Mesodermal cell (in vitro differentiated cells): Measurements from ENCODE around the gene ST3GAL4.
"Not testable (repeated sequence)": the region's sequence is repeated elsewhere in the genome, so short reads cannot be mapped to it uniquely, and the experiment has no call there.

ENCODE experiments used
- H3K27ac ChIP-seq: 2 replicates; pipeline ENCODE4 v1.7.0; 2013; ENCODE audit warnings: mild to moderate bottlenecking, low read depth, low read length, moderate library complexity; ENCODE audit not compliant: severe bottlenecking
- H3K36me3 ChIP-seq: 2 replicates; pipeline ENCODE4 v1.7.1; 2013; ENCODE audit warnings: mild to moderate bottlenecking, low read length, moderate library complexity; ENCODE audit not compliant: control insufficient read depth, insufficient read depth
- H3K4me1 ChIP-seq: one replicate; pipeline ENCODE4 v1.7.1; 2013; ENCODE audit warnings: mild to moderate bottlenecking, low read length; ENCODE audit not compliant: insufficient read depth, control insufficient read depth, poor library complexity, severe bottlenecking
- H3K4me3 ChIP-seq: 2 replicates; pipeline ENCODE4 v1.7.0; 2013; ENCODE audit warnings: low read length, control low read depth, mild to moderate bottlenecking; ENCODE audit not compliant: insufficient read depth, poor library complexity, severe bottlenecking; ENCODE audit errors: extremely low read depth
- H3K9me3 ChIP-seq: 2 replicates; pipeline ENCODE4 v1.7.1; 2013; ENCODE audit warnings: mild to moderate bottlenecking, low read length, moderate library complexity; ENCODE audit not compliant: control insufficient read depth
- WGBS, 2 experiments: methylation state at CpG; one replicate each; pipeline ENCODE4 v1.1.5; 2013; ENCODE audit warnings: missing lambda C conversion rate in 2 of 2; ENCODE audit not compliant: insufficient coverage in 2 of 2; 5-methylcytosine and 5-hydroxymethylcytosine counted together

Gene ST3GAL4

DNA sequence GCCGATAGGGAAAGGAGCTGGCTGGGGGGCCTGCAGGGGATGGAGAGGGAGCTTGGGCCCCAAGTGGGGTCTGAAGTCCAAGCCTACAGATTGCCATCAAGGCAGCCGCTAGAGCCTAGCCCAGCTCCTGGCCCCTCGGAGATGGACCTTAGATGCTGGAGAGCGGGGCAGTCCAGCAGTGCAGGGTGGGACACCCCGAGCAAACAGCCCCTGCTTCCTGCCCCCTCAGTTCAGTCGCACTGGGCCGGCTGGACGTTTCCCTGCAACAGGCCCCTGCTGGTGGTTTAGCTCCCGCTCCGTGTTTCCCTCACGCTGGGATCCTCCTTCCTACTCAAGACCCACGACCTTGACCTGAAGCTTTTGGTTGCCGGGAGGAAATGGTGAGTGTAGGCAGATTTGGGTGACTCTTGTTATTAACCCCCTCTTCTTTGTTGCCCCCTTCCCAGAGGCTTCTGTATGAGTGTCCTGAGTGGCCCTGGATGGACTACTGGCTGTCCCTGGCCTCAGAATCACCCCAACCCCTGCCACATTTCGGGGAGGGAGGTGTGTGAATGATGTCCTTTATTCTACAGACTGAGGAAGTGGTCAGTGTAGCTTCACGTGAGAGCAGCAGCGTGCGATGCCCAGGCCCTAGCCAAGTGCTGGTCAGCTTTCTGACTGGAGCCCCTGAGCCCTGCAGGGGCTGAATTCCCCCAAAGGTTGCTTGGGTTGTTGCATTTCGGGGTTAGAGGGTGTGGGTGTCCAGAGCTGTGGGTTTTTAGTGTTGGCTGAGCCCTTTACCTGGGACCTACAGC lies 2.7 kb downstream of the ST3GAL4 start:
- Histone ChIP-seq H3K9me3 (no peaks in the 10 kb centered on the region), H3K4me3 (no peak overlapping the region), H3K36me3 (no peaks in the 10 kb centered on the region), H3K27ac (no peak overlapping the region), H3K4me1 (peaks cover 26% of the 10 kb centered on the region)
- WGBS, 2 experiments: 93 to 94% methylated on average over 11 to 12 of the region's 18 CpGs

DNA sequence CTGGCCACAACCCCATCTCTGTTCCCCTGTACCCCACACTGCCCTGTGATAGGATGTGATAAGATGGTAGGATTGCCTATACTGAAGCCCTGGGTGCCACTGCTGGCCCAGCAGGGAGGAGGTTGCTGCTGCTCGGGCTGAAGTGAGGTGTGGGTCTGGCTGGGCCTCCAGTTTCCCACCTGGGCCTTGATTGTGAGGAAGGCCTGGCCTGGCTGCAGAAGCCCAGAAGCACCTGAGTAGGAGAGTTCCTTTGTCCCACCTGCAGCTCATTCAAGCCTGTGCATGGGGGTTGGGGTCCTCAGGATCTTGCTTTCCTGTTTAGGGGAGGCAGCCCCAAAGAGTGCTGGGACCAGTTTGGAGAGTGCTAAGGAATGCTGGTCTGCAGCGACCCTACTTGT lies 3.3 kb downstream of the ST3GAL4 start:
- 80 to 86% methylated on average over 1 to 2 of the region's 2 CpGs for WGBS, 2 experiments
- Histone ChIP-seq H3K4me1 (peaks cover 20% of the 10 kb centered on the region), H3K27ac (no peak overlapping the region), H3K4me3 (no peak overlapping the region), H3K36me3 (no peaks in the 10 kb centered on the region), H3K9me3 (no peaks in the 10 kb centered on the region)

DNA sequence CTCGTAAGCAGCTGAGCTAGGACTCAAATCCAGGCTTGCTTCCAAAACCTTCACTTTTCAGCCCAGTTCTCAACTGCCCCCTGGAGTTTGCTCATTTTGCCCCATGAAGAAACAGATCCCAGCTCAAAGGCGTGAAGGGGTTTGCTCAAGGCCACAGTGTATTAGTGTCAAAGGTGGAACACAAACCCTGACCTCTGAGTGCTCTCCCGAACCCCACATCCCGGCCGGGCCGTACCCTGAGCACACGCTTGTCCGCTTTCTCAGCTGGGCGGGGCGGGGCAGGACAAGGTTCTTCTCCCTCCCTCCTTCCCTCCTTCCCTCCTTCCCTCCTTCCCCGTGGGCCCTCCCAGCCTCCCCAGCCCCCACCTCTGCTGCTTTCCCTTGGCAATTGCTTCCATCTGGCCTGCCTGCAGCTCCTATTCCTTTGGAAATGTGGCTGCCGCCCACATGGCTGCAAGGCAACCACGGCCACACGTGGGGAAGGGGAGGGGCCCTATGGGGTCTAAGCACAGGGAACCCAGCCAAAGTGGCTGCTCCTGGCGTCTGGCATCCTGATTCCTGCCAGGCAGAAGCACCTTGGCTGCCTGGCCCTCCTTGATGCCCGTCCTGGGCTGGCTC lies 4.1 kb downstream of the ST3GAL4 start:
- Histone ChIP-seq H3K36me3 (no peaks in the 10 kb centered on the region), H3K4me3 (no peak overlapping the region), H3K4me1 (peaks cover 15% of the 10 kb centered on the region), H3K27ac (no peak overlapping the region), H3K9me3 (no peaks in the 10 kb centered on the region)
- 77 to 86% methylated on average over 8 to 10 of the region's 16 CpGs for WGBS, 2 experiments

DNA sequence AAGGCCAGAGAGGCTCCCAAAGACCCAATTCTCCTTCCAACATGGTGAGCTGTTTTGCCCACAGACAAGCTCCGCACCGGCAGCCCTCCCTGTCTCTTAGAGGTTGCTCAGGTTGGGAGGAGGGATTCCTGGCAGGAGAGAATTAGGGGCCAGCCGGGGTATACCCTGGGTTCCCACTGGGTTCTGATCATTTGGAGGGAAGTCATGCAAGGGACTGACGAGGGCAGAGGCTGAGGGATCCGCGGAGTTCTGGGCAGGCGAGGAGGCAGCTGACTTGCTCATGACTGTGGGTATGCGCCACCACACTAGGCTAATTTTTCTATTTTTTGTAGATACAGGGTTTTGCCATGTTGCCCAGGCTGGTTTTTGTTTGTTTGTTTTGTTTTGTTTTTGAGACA lies 4.6 kb downstream of the ST3GAL4 start:
- H3K27ac ChIP-seq: no peak overlapping the region
- H3K9me3 ChIP-seq: no peaks in the 10 kb centered on the region
- H3K4me1 ChIP-seq: peaks cover 12% of the 10 kb centered on the region
- no peaks in the 10 kb centered on the region for H3K36me3 ChIP-seq
- no peak overlapping the region for H3K4me3 ChIP-seq
- 97 to 100% methylated on average over 4 to 5 of the region's 8 CpGs for WGBS, 2 experiments

DNA sequence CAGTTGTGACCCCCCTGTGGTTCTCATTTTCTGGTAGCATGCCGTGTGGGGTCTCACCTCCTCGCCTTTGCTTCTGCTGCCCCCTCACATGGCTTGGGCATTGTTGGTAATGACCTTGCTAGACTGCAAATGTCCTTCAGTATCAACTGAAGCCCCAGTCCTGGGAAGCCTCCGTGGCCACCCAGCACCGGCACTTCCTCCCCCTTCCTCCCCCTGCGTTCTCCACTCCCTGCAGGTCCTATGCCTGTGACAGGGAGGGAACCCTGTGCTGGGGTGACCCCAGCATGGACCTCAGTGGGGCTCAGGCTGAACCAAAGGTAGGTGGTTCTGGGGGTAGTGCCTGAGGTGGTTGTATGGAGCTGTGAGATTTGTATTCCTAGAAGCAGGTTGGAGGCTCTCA lies 5.9 kb downstream of the ST3GAL4 start:
- 93 to 97% methylated on average over 2 to 3 of the region's 5 CpGs for WGBS, 2 experiments
- Histone ChIP-seq H3K4me3 (no peak overlapping the region), H3K9me3 (no peaks in the 10 kb centered on the region), H3K4me1 (peaks cover 11% of the 10 kb centered on the region), H3K27ac (no peak overlapping the region), H3K36me3 (no peaks in the 10 kb centered on the region)

DNA sequence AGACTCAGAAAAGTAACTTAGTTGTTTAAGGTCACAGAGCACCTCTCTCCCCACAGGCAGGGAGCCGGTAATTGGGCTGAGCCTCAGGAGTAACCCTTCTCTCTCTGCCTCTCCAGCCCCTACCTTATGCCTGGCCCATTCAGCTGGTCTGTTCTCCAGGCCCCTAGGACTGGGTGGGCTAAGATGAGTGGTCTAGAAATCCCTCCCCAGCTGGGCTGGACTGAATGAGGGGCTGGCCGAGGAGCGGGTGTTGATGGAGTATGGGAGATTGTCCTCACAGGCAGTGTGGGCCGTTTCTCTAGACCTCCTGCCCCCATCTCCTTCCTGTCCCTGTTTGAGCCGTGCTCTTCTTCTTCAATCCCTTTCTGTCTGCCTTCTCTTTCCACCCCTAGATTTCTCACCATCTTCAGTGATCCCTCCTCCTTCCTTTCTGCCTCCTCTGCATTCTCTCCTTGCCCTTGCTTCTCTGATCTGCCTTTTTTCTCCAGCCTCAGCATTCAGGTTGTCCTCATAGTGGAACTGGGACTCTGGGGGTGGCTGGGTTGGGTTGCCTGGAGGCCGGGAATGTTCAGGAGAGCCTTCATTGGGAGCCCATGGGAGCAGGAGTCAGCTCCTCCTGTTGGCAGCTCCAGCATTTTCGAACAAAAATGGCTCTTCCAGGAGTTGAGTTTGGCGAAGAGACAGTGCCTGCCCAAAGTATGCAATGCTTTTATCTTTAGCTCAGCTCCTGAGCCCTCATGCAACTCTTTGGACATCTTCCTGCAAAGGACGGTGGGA lies 7.6 kb downstream of the ST3GAL4 start:
- Histone ChIP-seq H3K9me3 (no peaks in the 10 kb centered on the region), H3K27ac (no peak overlapping the region)

DNA sequence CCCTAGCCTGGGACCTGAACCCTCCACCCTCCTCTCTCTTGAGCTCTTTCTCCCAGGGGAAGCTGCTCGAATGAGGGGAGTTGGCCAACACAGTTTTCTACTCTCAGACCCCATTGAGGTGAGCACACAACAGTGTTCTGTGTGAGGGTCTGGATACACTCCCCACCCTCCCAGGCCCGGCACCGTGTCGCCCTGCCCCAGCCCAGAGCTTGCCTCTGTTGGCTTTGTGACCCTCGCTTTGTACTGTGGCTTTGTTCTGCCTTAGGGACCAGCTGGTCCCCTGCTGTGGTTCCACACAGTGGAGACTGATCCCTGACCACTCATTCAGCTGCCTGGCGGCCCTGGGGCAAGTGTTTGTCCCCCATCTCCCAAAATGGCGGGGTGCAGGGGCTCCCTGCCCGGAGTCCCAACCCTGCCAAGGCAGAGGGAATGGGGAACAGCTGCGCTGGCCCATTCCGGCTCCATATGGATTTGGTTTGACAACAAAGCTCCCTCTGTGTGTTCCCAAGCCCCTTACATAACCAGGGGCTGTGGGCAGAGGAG lies 8.3 kb downstream of the ST3GAL4 start:
- WGBS, 2 experiments: 78 to 82% methylated on average over 5 of the region's 10 CpGs
- H3K9me3 ChIP-seq: no peaks in the 10 kb centered on the region
- H3K4me3 ChIP-seq: no peak overlapping the region
- H3K4me1 ChIP-seq: peaks cover 3% of the 10 kb centered on the region
- H3K36me3 ChIP-seq: peaks cover 2% of the 10 kb centered on the region
- H3K27ac ChIP-seq: no peak overlapping the region

More for the DNA sequence above, 7.6 kb downstream of the ST3GAL4 start:
- no peaks in the 10 kb centered on the region for H3K4me1 ChIP-seq
- 91 to 95% methylated on average over 5 to 6 of the region's 9 CpGs for WGBS, 2 experiments
- H3K36me3 ChIP-seq: peaks cover 2% of the 10 kb centered on the region
- H3K4me3 ChIP-seq: no peak overlapping the region

DNA sequence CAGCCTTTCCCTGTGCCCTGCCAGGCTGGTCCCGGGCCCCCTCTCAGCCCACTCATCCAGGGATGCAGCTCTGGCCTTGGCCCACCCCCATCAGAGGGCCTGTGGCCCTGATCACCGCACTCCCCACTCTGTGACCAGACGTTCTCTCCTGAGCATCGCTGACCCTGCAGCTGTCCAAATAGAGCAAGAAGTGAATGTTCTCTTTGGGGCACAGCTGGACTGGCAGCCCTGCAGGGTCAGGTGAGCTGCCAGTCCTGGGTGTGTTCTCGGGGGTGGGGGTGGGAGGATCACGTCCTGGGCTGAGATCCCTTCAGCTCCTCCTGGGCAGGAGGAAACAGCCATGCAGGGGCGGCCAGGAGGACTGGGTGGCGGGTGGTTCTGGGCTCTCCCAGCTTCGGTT lies 9.2 kb downstream of the ST3GAL4 start:
- H3K9me3 ChIP-seq, H3K36me3 ChIP-seq, H3K27ac ChIP-seq, H3K4me3 ChIP-seq, H3K4me1 ChIP-seq: not testable (repeated sequence)
- 86 to 100% methylated on average over 1 of the region's 9 CpGs for WGBS, 2 experiments

DNA sequence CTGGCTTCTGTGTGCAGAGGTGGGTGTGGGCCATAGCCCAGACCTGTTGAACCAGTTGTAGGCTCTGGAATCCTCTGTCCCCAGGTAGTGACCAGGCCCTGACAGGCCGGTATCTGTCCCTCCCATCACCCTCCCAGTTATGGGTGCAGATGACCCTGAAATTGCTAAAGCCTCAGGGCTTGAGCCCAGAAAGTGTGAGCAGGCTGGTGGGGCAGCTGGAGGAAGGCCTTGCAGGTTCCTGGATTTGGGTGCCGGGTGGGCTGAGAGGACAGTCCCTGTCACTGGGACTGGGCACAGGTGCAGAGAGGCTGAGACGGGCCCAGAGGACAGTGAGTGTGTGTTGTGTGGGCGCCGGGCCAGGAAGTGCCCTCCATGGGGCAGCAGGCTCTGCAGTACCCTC lies 10.0 kb downstream of the ST3GAL4 start:
- H3K27ac ChIP-seq, H3K4me3 ChIP-seq: not testable (repeated sequence)
- WGBS, 2 experiments: 100% methylated on average over 1 of the region's 5 CpGs; no CpG with 5 or more reads in 1 of the 2 experiments

DNA sequence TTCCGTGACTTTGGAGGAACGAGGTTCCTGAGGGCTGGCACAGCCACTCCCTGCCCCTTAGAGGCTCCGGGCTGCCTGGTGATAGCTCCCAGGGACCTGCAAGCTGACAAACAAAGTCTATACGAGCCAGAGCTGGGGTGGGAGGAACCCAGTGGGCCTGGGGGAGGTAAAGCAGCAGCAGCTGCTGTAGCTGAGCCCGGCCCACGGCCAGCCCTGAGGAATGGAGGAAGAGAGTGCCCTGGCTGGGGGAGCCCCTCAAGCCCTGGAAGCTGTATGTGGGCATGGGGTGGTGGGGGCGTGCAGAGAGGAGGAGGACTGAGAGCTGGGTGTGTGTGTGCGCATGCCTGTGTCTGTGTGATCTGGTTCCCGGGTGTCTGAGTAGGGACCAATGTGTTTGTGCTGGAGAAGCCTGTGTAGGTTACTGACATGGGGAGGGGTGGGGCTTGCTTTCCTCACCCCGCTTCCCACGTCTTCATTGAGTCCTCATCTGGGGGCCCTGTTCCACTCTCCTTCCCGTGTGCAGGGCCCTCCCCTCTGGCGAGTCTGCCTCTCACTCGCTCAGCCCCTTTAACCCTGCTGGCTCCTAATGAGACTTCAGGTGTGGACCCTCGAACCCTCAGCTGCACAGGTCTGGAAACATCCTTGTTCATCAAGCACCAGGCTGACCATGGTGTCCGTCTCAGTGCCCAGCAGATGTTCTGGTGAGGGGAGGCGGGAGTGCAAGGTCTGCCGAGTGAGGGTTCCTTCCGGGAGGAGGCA lies 10.8 kb downstream of the ST3GAL4 start:
- Histone ChIP-seq H3K36me3 (peaks cover 2% of the 10 kb centered on the region), H3K9me3 (no peaks in the 10 kb centered on the region), H3K4me3 (no peak overlapping the region), H3K4me1 (peaks cover 3% of the 10 kb centered on the region), H3K27ac (no peak overlapping the region)
- WGBS, 2 experiments: 75 to 79% methylated on average over 14 to 16 of the region's 19 CpGs

More for the DNA sequence above, 10.0 kb downstream of the ST3GAL4 start:
- H3K9me3 ChIP-seq, H3K36me3 ChIP-seq, H3K4me1 ChIP-seq: not testable (repeated sequence)
